Activated CD4-positive, alpha-beta T cell treated with anti-CD3 and anti-CD28 coated beads for 36 hours (primary cell): ENCODE measurements around the gene ATP6V1G2. TPM values are rescaled to one million over a fixed set of nuclear protein-coding genes. Genes with fewer than 3 reads are reported as not detected.
A peak's percentile ranks its signal among the peaks of the same experiment; 100 is the strongest.

Source experiments
- ATAC-seq: fragments of 200-7000 bp; cut with Tn5 transposase; one replicate; pipeline ENCODE4 v1.10.0; 2021; ENCODE audit warnings: mild to moderate bottlenecking, moderate library complexity
- CTCF ChIA-PET: fragments of 350-600 bp; sonication (Branson Sonifier 250); formaldehyde crosslinking; loops from one replicate; lab custom pipeline; 2021; ENCODE audit warnings: antibody characterized with exemption; lab: Charles Lee
- POLR2A ChIA-PET: fragments of 350-600 bp; sonication (Branson Sonifier 250); formaldehyde crosslinking; loops from one replicate; lab custom pipeline; 2021; ENCODE audit warnings: antibody characterized with exemption, inconsistent platforms; lab: Charles Lee
- DNase-seq: peaks from one replicate; pipeline ENCODE4 v3.0.0-alpha.2; 2020
- H3K27ac Mint-ChIP-seq: one replicate; pipeline ENCODE4 v1.8.0; 2021; ENCODE audit warnings: mixed read lengths
- H3K27me3 Mint-ChIP-seq: one replicate; pipeline ENCODE4 v1.8.0; 2021; ENCODE audit warnings: mixed read lengths
- H3K36me3 Mint-ChIP-seq: one replicate; pipeline ENCODE4 v1.8.0; 2021; ENCODE audit warnings: low read depth, mixed read lengths
- H3K4me1 Mint-ChIP-seq: one replicate; pipeline ENCODE4 v1.8.0; 2021; ENCODE audit warnings: mixed read lengths
- H3K4me3 Mint-ChIP-seq: one replicate; pipeline ENCODE4 v1.8.0; 2021; ENCODE audit warnings: mild to moderate bottlenecking, moderate library complexity, mixed read lengths
- H3K9me3 Mint-ChIP-seq: one replicate; pipeline ENCODE4 v1.8.0; 2021; ENCODE audit warnings: low read depth, mixed read lengths
- intact Hi-C, 2 experiments: fragments of 100-400 bp; cut with DNase I in 1 of 2; cut with micrococcal nuclease in 1 of 2; formaldehyde crosslinking; loops; one replicate each; pipeline versions ENCODE4 v1.14.2 to v1.15.1; 2022 to 2024; cut with DNase I, micrococcal nuclease
- total RNA-seq, 2 experiments: library from RNA; stranded (reverse); gene quantifications; one replicate each; pipeline ENCODE4 v1.2.3, GENCODE V29; 2021

The ATP6V1G2 gene
- total RNA-seq, 2 experiments from 2014 or later: 1.9 to 2.1 TPM

GRCh38 chr6:31541059-31541657 is 5.2 kb downstream of the ATP6V1G2 start:
- DNase-seq (peak; percentile 77), ATAC-seq (peak; percentile 27)
- H3K4me3 Mint-ChIP-seq: peak overlapping the region; percentile 79
- POLR2A ChIA-PET: interaction anchor here (0.6 to 3.3 kb wide), 30 partner anchors 12 to 1431 kb away, joined by 3 to 24 read pairs (median 4); partner anchors contain the start of genes BAG6, C6orf47, GPANK1 and HSPA1B
- no peaks in the 10 kb centered on the region for H3K27me3 Mint-ChIP-seq
- H3K9me3 Mint-ChIP-seq: no peaks in the 10 kb centered on the region
- H3K4me1 Mint-ChIP-seq: peaks cover 48% of the 10 kb centered on the region
- intact Hi-C loops: loop anchor here (1.0 to 10.0 kb wide), 9 partner anchors 47 to 926 kb away; partner anchors contain the start of genes AGPAT1 (in 1 of the 2), ATF6B (in 1 of the 2), MICA (in 1 of the 2) and MRPS18B (in 1 of the 2)
- H3K27ac Mint-ChIP-seq: peak overlapping the region; percentile 92
- peaks cover 53% of the 10 kb centered on the region for H3K36me3 Mint-ChIP-seq
- CTCF ChIA-PET: interaction anchor here (0.5 to 15.4 kb wide), 22 partner anchors 10 to 627 kb away, joined by 3 to 658 read pairs (median 4); partner anchors contain the start of genes BAG6, C6orf47, LTB and NCR3

- CTCF ChIA-PET: interaction anchor here (0.6 to 15.4 kb wide), 9 partner anchors 8 to 576 kb away, joined by 3 to 658 read pairs (median 4); partner anchors contain the start of genes LTB and NCR3
- POLR2A ChIA-PET: interaction anchor here (0.7 to 3.3 kb wide), 9 partner anchors 11 to 1431 kb away, joined by 3 to 24 read pairs (median 5); partner anchors contain the start of genes BAG6, GPANK1, PRRC2A and TNF
- Mint-ChIP-seq H3K27ac (peak overlapping the region; percentile 92), H3K36me3 (peaks cover 59% of the 10 kb centered on the region), H3K4me3 (peak overlapping the region; percentile 79), H3K9me3 (no peaks in the 10 kb centered on the region), H3K27me3 (no peaks in the 10 kb centered on the region), H3K4me1 (peaks cover 48% of the 10 kb centered on the region)
- no peak for DNase-seq
- no peak for ATAC-seq
- intact Hi-C loops: loop anchor here (1.0 to 10.0 kb wide), 9 partner anchors 46 to 926 kb away; partner anchors contain the start of genes AGPAT1 (in 1 of the 2), ATF6B (in 1 of the 2), MICA (in 1 of the 2) and MRPS18B (in 1 of the 2)
Measured at GRCh38 chr6:31540640-31541039, 5.8 kb downstream of the ATP6V1G2 start.

GRCh38 chr6:31538805-31539400 is 7.5 kb downstream of the ATP6V1G2 start:
- POLR2A ChIA-PET: interaction anchor here (0.6 to 1.2 kb wide), 3 partner anchors 17 to 321 kb away, joined by 3 read pairs; no protein-coding TSS in a partner anchor
- H3K4me3 Mint-ChIP-seq: peak overlapping the region; percentile 79
- CTCF ChIA-PET: interaction anchor here (0.7 to 1.7 kb wide), 4 partner anchors 13 to 59 kb away, joined by 3 to 10 read pairs (median 4); partner anchors contain the start of gene NCR3
- peaks cover 57% of the 10 kb centered on the region for H3K4me1 Mint-ChIP-seq
- no peak for DNase-seq
- peak overlapping the region; percentile 92 for H3K27ac Mint-ChIP-seq
- intact Hi-C loops: no loop called here
- peaks cover 76% of the 10 kb centered on the region for H3K36me3 Mint-ChIP-seq
- no peaks in the 10 kb centered on the region for H3K27me3 Mint-ChIP-seq
- H3K9me3 Mint-ChIP-seq: no peaks in the 10 kb centered on the region
- ATAC-seq: no peak

DNA sequence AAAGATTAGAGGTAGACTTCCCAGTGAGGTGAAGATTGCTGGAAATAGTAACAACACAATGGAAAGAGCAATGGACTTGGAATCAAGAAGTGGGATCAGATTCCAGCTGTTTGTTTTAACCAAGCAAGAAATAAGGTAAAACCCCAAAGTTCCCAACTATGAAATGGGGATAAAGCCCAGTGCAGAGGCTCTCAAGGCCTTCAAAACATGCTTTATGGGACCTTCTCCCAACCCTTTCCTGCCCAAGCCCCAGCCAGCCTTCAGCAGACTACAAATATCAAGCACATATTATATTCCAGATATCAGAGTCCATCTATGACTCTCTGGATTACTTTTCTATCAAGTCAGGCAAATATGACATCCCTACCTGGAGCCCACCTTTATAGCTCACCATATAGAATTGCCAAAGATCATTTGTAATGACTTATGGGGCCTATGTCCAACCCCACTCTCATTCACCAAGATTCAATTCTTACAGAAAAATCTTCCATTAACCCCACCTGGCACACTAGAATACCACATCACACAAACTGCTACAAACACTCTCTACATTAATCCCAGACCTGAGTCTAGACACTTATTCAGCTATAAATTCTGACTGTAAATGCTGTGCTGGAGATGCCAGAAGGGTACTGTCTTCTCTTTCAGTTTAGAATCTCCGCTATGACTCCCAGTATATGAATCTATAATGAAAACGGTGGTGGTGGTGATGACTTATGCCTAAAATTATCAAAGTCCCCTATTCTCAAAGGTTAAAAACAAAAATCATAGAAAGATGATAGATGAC is 10.7 kb downstream of the ATP6V1G2 start:
- H3K27me3 Mint-ChIP-seq: no peaks in the 10 kb centered on the region
- ChIA-PET POLR2A (interaction anchor here (0.6 to 1.0 kb wide), 3 partner anchors 40 to 87 kb away, joined by 3 to 4 read pairs (median 3); partner anchors contain the start of gene TNF), CTCF (interaction anchor here (0.7 to 1.2 kb wide), 4 partner anchors 16 to 63 kb away, joined by 3 to 5 read pairs (median 4); no protein-coding TSS in a partner anchor)
- no peaks in the 10 kb centered on the region for H3K9me3 Mint-ChIP-seq
- peaks cover 57% of the 10 kb centered on the region for H3K4me1 Mint-ChIP-seq
- no peak for ATAC-seq
- intact Hi-C loops: no loop called here
- H3K27ac Mint-ChIP-seq: peak overlapping the region; percentile 28
- no peak for DNase-seq
- H3K36me3 Mint-ChIP-seq: peaks cover 89% of the 10 kb centered on the region
- no peak overlapping the region for H3K4me3 Mint-ChIP-seq

DNA sequence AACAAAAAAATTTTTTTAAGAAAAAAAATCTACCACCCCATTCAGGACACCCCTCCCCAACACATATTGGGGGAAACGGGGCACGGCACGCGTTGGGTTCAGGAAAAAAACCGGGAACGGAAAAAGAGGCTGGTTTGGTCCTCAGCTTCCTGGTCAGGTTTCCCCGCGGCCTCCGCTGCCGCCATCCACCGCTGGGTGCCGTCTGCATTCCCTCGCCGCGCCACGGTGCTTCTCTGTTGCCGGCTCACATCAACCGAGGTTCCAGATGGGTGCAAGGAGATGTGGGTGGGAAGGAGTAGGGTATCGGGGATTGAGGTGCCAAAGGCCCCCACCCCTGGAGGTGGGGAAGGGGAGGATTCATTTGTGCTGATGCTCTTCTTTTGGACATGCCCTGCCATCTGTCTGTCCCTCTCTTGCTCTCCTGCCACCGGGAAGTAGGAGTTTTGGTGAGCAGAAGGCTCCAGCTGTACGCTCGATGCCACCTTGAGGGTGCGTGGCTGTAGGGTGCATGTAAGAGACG is 11.8 kb downstream of the ATP6V1G2 start:
- ChIA-PET POLR2A (interaction anchor here (0.9 to 1.1 kb wide), 2 partner anchors 15 to 418 kb away, joined by 3 read pairs; no protein-coding TSS in a partner anchor), CTCF (no interaction called here)
- intact Hi-C loops: no loop called here
- peaks cover 48% of the 10 kb centered on the region for H3K4me1 Mint-ChIP-seq
- no peaks in the 10 kb centered on the region for H3K9me3 Mint-ChIP-seq
- H3K4me3 Mint-ChIP-seq: no peak overlapping the region
- ATAC-seq: no peak
- no peak for DNase-seq
- H3K36me3 Mint-ChIP-seq: peaks cover 89% of the 10 kb centered on the region
- H3K27ac Mint-ChIP-seq: no peak overlapping the region
- H3K27me3 Mint-ChIP-seq: no peaks in the 10 kb centered on the region

GRCh38 chr6:31534011-31534410 is 12.4 kb downstream of the ATP6V1G2 start:
- intact Hi-C loops: no loop called here
- Mint-ChIP-seq H3K27me3 (no peaks in the 10 kb centered on the region), H3K4me3 (no peak overlapping the region), H3K27ac (peak overlapping the region; percentile 37), H3K9me3 (no peaks in the 10 kb centered on the region), H3K4me1 (peaks cover 42% of the 10 kb centered on the region), H3K36me3 (peaks cover 86% of the 10 kb centered on the region)
- no peak for DNase-seq
- POLR2A ChIA-PET: interaction anchor here (0.9 to 1.1 kb wide), 2 partner anchors 16 to 418 kb away, joined by 3 read pairs; no protein-coding TSS in a partner anchor
- CTCF ChIA-PET: interaction anchor here (0.6 kb wide), 1 partner anchor 440 kb away, joined by 3 read pairs; no protein-coding TSS in a partner anchor
- ATAC-seq: no peak

GRCh38 chr6:31533455-31533841 is 13.0 kb downstream of the ATP6V1G2 start:
- no peak for DNase-seq
- H3K27me3 Mint-ChIP-seq: no peaks in the 10 kb centered on the region
- CTCF ChIA-PET: interaction anchor here (0.6 kb wide), 1 partner anchor 439 kb away, joined by 3 read pairs; no protein-coding TSS in a partner anchor
- peaks cover 80% of the 10 kb centered on the region for H3K36me3 Mint-ChIP-seq
- peak overlapping the region; percentile 42 for H3K27ac Mint-ChIP-seq
- H3K4me3 Mint-ChIP-seq: no peak overlapping the region
- no peaks in the 10 kb centered on the region for H3K9me3 Mint-ChIP-seq
- ATAC-seq: no peak
- H3K4me1 Mint-ChIP-seq: peaks cover 37% of the 10 kb centered on the region
- intact Hi-C loops: no loop called here
- POLR2A ChIA-PET: interaction anchor here (0.9 to 1.1 kb wide), 2 partner anchors 17 to 419 kb away, joined by 3 read pairs; no protein-coding TSS in a partner anchor

DNA sequence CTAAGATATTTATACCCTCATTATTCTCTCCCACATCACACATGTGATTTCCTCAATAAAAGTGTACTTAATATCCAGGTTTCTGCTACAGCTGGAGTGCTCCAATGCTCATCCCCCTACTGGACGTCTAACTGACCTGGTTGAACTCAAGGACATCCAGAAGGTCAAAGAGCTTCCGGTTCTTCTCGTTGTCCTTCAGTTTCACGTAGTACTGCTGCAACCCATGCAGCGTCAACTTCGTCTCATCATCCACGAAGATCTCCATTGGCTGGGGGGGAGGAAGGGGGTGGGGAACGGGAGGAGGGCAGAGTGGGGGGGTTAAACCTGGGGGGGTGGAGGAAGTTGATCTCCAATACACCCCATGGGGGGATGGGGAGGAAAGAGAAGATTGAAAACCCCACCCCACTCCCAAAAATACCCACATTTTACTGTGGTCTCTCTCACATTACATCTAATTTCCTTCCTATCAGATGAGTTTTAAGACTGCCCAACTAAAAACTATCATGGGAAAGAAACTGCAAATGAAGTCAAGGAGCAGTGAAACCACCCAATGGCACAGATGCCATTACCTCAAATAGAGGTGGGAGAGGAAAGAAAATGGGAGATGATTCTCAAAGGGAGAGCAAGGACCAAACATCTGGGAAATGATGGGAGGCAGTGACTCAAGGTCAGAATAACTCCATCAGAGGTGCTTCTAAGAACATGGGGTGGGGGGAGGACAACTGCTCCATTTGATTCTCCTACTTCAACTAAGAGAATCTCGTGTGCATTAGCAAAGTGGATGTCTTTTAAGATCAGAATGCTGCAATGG is 13.6 kb downstream of the ATP6V1G2 start:
- H3K27me3 Mint-ChIP-seq: no peaks in the 10 kb centered on the region
- peaks cover 76% of the 10 kb centered on the region for H3K36me3 Mint-ChIP-seq
- no peaks in the 10 kb centered on the region for H3K9me3 Mint-ChIP-seq
- ATAC-seq (no peak), DNase-seq (no peak)
- intact Hi-C loops: no loop called here
- H3K27ac Mint-ChIP-seq: peak overlapping the region; percentile 42
- H3K4me3 Mint-ChIP-seq: no peak overlapping the region
- ChIA-PET CTCF (interaction anchor here (1.1 kb wide), 1 partner anchor 66 kb away, joined by 3 read pairs; no protein-coding TSS in a partner anchor), POLR2A (interaction anchor here (0.5 to 1.2 kb wide), 2 partner anchors 15 to 21 kb away, joined by 3 read pairs; no protein-coding TSS in a partner anchor)
- peaks cover 33% of the 10 kb centered on the region for H3K4me1 Mint-ChIP-seq

DNA sequence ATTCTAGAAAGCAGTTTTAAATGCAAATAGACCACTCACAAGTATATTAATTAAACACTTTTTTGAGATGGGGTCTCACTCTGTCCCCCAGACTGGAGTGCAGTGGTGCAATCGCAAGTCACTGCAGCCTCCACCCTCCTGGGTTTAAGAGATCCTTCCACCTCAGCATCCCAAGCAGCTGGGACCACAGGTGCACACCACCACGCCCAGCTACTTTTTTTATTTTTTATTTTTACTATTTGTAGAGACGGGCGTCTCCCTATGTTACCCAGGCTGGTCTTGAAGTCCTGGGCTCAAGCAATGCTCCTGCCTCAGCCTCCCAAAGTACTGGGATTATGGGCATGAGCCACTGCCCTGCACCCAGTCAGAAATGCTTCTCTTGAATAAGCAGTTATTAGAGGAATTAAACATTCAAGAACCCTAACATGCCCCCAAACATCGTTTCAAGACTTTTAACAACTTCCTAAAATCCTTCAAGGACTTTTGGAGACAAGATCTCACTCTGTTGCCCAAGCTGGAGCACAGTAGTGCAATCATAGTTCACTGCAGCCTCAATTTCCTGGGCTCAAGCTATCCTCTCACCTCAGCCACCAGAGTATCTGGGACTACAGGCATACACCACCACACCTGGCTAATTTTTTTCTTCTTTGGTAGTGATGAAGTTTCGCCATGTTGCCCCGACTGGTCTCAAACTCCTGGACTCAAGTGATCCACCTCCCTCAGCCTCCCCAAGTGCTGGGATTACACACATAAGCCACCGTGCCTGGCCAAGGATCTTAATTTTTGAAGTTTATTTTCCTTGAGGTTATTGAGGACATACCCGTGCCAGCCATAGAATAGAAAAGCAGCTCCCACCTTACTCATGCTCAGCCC is 14.4 kb downstream of the ATP6V1G2 start:
- intact Hi-C loops: no loop called here
- Mint-ChIP-seq H3K27ac (no peak overlapping the region), H3K9me3 (no peaks in the 10 kb centered on the region), H3K4me1 (peaks cover 28% of the 10 kb centered on the region), H3K36me3 (peaks cover 71% of the 10 kb centered on the region), H3K4me3 (no peak overlapping the region), H3K27me3 (no peaks in the 10 kb centered on the region)
- ChIA-PET POLR2A (interaction anchor here (0.5 to 1.2 kb wide), 2 partner anchors 16 to 21 kb away, joined by 3 read pairs; no protein-coding TSS in a partner anchor), CTCF (interaction anchor here (0.6 to 1.1 kb wide), 3 partner anchors 66 to 86 kb away, joined by 3 to 4 read pairs (median 3); no protein-coding TSS in a partner anchor)
- no peak for ATAC-seq
- DNase-seq: no peak
